ENCODE measurements around the gene PSMC3.

The PSMC3 gene

DNA sequence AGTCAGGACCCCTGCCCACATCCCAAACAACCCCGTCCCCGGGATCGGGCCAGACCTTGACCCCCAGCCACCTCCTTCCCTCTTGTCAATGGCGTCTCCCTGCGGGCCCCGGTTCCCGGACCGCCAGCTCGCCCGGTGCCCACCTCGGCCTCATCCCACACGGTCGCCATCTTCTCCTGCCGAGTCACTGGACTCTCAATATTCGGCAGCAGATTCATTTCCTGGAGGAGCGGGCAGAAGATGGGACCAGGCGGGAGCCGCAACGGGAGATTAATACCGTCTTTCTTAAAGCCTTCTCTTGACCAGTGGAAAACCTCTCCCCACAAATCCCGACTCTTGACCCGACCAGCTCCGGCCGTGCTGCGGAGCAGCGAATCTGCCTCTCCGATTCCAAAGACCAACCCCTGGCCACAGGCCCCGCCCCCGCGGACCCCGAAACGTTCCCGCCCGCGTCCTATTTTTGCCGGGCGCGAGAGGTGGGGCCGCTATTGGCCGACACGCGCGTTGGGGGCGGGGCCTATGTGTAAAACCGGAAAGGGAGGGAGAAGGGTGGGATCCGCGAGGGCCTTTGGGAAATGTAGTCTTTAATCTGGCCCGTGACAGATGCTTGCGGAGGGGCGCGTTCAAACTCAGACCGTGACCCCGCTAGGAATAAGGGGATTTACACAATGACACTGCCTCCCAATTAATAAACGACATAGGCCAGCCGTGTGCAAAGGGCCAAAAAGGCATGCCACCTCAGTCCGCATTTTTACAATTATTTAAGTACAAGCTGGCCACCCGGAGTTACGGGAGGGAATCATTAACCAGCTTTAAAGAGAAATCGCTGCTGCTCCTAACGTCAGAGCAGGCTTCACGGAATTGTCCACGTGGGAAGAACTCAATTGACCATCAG, at the start of gene PSMC3:
Gene PSMC3, minus strand, starts transcription at position 378 of the 895 bp plus-strand sequence. Its CDS starts 160 bp downstream, at position 218.
- DNase-seq = peak; percentile 65 to 98 (median 96)

DNA sequence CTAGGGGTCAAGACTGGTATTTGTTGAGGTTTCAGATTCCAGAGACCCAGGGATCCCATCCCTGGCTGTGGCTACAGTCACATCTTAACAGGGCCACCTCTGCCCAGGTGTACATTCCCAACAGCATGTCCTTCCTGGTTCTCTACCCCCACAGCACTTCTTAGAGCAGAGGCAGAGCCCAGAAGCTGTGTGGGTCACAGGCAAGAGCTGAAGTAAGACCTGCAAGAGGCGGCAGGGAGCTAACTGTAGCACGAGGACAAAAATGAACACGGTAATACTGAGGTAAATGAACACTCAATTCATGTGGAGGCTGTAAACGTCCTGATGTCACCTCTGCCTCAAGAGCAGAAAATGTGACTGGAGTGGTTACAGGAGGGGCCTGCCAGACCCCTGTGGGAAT, 44.4 kb upstream of the PSMC3 start:
- DNase-seq = no peak

GRCh38 chr11:47469361-47470179, 43.3 kb upstream of the PSMC3 start:
- no peak for DNase-seq

DNA sequence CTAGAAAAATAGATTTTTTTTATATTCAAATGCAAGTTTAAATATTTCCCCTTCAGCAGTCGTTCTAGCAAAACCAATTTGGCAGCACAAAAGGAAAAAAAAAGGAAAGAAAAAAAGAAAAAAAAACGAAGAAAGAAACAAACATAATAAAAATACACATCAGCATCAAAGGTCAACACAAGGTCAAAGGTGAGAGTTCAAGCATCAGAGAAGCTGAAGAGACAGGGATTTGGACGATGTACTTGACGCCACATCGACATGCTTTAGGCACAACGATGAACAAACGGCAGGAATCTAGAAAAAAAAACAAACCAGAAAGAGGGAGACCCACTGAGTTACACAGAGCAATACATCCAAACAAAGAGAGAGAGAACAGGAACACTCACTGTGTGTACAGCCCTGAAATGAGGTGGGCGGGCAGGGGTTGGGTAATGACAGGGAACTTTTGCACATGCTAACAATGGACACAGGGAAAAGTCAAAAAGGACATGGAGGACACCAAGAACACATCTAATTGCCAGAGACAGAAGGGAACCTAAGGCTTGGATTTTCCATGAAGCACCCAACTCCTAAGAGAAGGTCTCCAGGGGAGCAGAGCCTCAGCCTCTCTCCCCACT, 42.5 kb upstream of the PSMC3 start:
- DNase-seq = no peak

GRCh38 chr11:47467357-47467756, 41.1 kb upstream of the PSMC3 start:
- peak in 4 of 58 donors; percentile 6 to 37 (median 26) for DNase-seq

DNA sequence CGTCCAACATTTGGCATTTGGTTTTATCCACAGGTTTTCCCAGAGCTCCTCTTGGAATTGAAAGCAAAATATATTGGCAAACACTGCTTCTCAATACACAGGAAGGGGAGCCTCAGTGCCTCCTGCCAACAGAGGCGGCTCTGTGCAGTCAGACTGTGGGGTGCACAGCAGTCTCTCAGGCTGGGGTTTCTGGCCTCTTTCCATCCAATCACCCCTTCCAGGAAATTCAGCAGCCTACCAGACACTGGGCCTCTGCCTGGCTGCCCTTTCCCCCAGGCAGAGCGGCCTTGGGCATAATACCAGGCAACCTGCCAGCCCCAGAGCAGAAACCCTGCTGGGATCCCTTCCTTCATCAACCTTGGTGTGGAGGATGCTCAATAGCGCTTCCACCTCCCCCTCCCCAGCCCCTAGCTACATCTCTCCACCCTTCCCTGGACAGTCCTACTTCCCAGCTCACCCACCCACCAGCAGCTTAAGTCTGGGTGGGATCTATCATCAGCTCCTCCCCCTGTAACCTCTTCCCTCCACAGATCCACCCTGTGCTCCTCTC, 40.5 kb upstream of the PSMC3 start:
- DNase-seq = peak in 53 of 58 donors; percentile 22 to 91 (median 71)

- no peak for DNase-seq
Measured at GRCh38 chr11:47466201-47466600, 40.0 kb upstream of the PSMC3 start.

DNA sequence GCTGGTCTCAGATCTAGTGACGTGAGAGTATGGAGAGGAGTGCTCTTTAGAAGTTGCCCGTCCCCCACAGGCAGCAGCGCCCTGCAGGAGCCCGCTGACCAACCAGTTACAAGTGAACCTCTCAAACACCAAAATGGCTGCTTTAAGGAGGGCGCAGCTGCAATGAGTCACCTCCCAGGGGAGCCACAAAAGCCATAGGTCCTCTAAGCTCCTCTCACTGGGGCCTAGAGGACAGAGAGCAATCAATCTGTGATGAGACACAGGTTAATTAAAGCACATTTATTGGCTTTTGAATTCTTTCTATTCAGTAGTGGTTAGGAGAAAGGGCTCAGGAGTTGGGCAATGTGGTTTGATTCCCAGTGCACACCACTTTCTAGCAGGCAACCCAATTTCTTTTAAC, 38.2 kb upstream of the PSMC3 start:
- DNase-seq = no peak

GRCh38 chr11:47461876-47462275, 35.6 kb upstream of the PSMC3 start:
- DNase-seq = no peak

DNA sequence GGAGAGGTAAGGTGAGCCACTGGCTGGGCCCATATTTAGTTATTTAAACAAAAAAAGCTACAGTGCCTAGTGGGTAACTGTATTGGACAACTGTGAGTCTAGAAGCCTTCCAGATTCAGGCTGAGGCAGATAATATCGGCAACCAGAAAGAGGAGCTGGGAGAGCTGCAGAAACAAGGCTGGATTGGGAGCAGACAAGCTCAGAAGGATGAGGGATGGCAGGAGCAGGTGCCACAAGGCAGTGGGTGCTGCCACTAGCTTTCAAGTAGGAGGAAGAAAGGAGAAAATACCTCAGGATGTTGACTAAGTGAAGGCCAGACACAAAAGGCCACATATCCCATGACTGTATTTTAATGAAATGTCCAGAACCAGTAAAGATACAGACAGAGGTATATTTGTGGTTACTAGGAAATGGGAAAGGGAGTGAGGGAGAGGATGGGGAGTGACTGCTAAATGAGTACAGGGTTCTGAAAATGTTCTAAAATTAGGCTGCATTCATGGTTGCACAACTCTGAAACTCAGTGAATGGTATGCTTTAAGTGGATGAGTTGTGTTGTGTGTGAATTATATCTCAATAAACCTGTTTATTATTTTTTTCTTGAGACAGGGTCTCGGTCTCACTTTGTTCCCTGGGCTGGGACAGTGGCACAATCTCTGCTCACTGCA, 34.5 kb upstream of the PSMC3 start:
- DNase-seq = peak in 3 of 58 donors; percentile 23 to 33 (median 29)

DNA sequence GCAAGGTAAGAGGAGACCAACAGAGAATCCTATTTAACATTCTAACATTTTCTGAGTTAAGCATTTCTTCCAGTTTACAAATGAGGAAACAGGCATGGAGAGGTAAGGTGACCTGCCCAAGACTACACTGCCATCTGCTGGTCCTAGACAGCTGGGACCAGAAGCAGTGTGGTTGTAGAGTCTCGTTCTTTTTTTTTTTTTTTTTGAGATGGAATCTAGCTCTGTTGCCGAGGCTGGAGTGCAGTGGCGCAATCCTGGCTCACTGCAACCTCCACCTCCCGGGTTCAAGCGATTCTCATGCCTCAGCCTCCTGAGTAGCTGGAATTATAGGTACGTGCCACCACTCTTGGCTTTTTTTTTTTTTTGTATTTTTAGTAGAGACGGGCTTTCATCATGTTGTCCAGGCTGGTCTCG, 28.0 kb upstream of the PSMC3 start:
- peak in 48 of 58 donors; percentile 10 to 77 (median 38) for DNase-seq

- no peak for DNase-seq
Measured at GRCh38 chr11:47453365-47453764, 27.1 kb upstream of the PSMC3 start.

DNA sequence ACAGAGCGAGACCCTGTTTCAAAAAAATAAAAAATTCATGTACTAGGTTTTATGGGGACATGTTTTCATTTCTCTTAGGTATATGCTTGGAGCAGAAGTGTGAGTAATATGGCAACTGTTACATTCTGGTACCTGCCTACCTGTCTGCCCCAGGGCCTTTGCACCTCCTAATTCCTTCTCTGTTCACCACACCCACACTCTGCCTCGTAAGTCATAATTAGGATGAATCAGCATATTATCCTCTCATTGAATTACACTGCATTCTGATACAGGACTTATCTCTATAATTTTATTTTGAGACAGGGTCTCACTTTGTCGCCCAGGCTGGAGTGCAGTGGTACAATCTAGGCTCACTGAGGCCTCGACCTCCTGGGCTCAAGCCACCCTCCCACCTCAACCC, 25.8 kb upstream of the PSMC3 start:
- no peak for DNase-seq

- no peak for DNase-seq
Measured at GRCh38 chr11:47451436-47451835, 25.2 kb upstream of the PSMC3 start.

- no peak for DNase-seq
Measured at GRCh38 chr11:47449541-47449940, 23.3 kb upstream of the PSMC3 start.

- no peak for DNase-seq
Measured at GRCh38 chr11:47448566-47449427, 22.6 kb upstream of the PSMC3 start, which contains the start of gene RAPSN. Gene RAPSN, minus strand, starts transcription at chr11:47449136. Its CDS starts 172 bp downstream, at chr11:47448964.

- DNase-seq = no peak
Measured at GRCh38 chr11:47447906-47448305, 21.7 kb upstream of the PSMC3 start.

- no peak for DNase-seq
Measured at GRCh38 chr11:47446833-47447232, 20.6 kb upstream of the PSMC3 start.

DNA sequence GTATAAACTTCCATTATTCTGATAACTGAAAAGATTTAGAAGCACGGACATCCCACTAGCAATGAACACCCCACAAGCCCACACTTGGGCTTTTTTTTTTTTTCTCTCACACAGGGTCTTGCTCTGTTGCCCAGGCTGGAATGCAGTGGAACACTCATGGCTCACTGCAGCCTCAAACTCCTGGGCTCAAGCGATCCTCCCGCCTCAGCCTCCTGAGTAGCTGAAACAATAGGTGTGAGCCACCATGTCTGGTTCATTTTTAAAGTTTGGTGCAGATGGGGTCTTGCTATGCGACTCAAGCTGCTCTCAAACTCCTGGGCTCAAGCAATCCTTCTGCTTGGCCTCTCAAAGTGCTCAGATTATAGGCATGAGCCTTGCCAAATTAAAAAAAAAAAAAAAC, 19.6 kb upstream of the PSMC3 start:
- no peak for DNase-seq

- DNase-seq = no peak
Measured at GRCh38 chr11:47443817-47444216, 17.6 kb upstream of the PSMC3 start.

All from anterior cingulate cortex (tissue), 58 donors.